T-helper 2 cell treated with Interferon-gamma antibody and Interleukin-4, amounts not matched to agents 100 ng/mL and 5 ng/mL, for 36 hours (primary cell): Measurements from ENCODE around the gene HRH1. TPM values are rescaled to one million over a fixed set of nuclear protein-coding genes. Genes with fewer than 3 reads are reported as not detected.

Experiments used
- intact Hi-C: fragments of 100-400 bp; cut with micrococcal nuclease; formaldehyde crosslinking; loops from one replicate; pipeline ENCODE4 v1.15.1; 2023
- total RNA-seq: library from RNA; stranded (reverse); gene quantifications from 2 replicates; pipeline ENCODE4 v1.2.3, GENCODE V29; 2022

The HRH1 gene
- total RNA-seq, 1 donor from 2014 or later: 0.43 TPM

DNA sequence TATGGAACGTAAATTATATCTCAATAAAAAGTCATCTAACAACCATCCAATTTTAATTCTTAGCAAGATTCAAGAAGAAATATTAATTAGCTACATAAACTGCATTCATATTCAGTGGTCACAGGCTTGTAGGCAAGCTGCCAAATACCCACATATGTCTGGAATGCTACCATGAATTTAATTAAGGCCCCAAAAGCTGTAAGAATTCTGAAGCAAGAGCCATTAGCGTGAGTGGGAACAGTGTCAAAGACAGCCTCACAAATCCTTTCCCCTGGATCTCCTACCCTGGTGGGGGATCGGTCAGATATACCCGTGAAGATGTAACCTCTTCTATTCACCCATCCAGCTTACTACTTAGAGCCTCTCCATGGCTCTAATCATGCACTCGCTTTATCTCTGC lies 157.9 kb downstream of the HRH1 start:
- intact Hi-C loops: no loop called here

Other genes with a start within 250 kb of the HRH1 start
- not detected in 2 replicates for gene SLC6A1, start 161.7 kb upstream of the HRH1 start, total RNA-seq
- gene ATG7, start 117.9 kb downstream of the HRH1 start, total RNA-seq: 38.3 and 41.9 TPM in 2 replicates